SHP77 treated with DMSO at 0.1 percent for 48 hours (cell line): Measurements from ENCODE around the gene RBAK.
"Not testable (repeated sequence)": the region's sequence is repeated elsewhere in the genome, so short reads cannot be mapped to it uniquely, and the experiment has no call there.

ENCODE experiments used
- DNase-seq: peaks from one replicate; lab custom pipeline; 2025; lab: John Stamatoyannopoulos, UW

RBAK gene

GRCh38 chr7:5045558-5046396 lies at the start of gene RBAK:
RBAK (plus strand) TSS chr7:5045860; CDS start chr7:5048077, 2,217 bp downstream.
- peak; percentile 95 for DNase-seq

DNA sequence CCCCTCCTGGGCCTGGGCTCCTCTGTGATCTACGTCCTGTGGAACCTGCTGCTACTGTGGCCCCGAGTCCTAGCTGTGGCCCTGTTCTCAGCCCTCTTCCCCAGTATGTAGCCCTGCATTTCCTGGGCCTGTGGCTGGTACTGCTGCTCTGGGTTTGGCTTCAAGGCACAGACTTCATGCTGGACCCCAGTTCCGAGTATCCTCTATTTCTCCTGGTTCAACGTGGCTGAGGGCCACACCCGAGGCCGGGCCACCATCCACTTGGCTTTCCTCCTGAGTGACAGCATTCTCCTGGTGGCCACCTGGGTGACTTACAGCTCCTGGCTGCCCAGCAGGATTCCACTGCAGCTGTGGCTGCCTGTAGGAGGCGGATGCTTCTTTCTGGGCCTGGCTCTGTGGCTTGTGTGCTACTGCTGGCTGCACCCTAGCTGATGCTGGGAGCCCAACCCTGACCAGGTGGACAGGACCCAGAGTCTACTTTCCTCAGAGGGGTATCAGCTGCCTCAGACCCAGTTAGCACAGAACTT lies 48.9 kb upstream of the RBAK start:
- no peak for DNase-seq

- no peak for DNase-seq
These were observed 47.4 kb upstream of the RBAK start for GRCh38 chr7:4998244-4998643.

DNA sequence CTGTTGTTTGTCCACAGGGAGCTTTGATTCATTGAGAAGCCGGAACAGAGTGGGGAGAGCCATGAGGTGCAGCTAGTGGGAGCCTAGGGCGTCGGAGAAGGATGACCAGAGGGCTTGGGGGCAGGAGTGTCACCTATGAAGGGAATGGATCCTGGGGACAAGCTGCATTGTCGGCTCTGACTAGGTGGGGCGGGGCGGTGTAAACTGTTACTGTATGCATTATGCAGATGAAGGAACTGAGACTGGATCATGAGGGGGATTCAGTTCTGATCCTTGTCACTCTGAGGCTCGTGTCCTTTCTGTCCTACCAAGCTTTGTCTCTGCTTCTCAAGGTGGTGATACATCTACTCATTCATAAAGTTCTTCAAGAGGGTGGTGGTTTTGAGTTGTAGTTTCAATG lies 46.8 kb upstream of the RBAK start:
- DNase-seq: no peak

DNA sequence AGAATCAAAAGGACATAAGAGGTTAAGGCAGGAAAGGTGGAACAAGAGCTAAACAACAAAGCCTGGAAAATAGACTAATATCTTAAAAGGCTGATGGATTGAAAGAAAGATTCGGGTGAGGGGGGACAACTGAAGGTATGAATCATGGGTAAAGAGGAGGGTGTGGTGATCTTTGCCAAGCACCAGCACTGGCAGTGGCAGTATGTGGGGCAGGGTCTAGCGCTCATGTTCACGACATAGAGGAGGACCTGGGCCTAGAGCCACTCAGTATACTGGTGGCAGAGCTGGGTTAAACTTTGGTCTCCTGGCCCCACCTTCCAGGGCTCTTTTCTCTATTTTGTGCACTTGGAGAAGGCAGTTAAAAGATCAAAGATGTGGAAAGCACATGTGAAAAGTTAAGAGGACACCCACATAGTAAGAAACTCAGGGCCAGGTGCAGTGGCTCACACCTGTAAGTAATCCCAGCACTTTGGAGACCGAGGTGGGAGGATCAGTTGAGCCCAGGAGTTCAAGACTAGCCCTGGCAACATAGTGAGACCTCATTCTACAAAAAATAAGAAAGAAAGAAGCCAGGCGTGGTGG lies 46.2 kb upstream of the RBAK start:
- DNase-seq: no peak

DNA sequence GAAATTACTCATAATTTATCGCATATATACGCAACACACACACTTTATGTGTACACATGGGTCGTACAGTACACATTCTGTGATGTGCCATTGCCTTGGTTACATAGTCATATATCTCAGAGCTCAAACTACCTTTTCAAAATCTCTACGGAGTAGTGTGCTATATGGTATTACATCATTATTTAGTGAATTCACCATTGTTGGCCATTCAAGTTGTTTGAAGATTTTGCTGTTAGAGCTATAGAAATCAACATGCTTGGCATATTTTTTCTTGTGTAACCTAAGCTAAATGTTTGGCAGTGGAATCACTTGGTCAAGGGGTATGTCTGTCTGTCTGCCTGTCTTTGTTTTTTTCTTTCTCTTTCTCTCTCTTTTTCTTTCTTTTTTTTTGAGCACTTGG lies 44.7 kb upstream of the RBAK start:
- DNase-seq: no peak

- no peak for DNase-seq
These were observed 43.7 kb upstream of the RBAK start for GRCh38 chr7:5001911-5002310.

DNA sequence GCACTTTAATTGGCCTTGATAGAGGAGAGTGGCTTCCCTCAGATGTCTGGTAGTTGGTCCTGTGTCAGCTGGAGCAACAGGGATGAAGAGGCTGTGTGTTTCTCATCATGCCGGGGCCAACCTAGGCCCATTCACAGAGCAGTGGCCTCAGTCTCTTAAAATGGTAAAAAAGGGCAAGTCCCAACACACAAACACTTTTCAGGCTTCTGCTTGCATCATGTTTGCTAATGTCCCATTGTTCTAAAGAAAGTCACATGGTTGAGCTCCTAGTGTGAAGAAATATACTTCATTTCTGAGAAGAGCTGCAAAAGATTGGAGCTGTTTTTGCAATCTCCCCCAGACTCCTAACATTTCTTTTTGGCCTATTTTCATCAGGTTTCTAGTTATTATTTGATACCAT lies 40.6 kb upstream of the RBAK start:
- DNase-seq: no peak

DNA sequence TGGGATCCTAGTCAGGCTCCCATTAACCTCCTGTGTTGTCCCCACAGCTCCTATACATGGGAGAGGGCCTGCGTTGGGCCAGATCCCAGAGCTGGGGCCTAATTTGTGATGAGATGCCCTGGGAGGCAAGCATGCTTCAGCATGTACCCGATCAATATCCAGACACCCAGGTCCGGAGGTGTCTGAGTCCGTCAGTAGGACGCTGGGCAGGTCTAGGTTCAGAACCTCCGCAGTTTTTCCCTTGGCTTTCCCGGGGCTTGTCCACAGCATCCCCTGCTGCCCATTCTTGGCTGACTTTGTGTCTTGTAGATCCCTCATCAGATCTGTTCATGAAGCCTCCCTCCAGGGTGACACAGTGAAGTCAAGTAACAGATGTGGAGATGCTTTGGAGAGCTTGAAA lies 32.7 kb upstream of the RBAK start:
- no peak for DNase-seq

- not testable (repeated sequence) for DNase-seq
These were observed 29.7 kb upstream of the RBAK start for GRCh38 chr7:5015936-5016335.

DNA sequence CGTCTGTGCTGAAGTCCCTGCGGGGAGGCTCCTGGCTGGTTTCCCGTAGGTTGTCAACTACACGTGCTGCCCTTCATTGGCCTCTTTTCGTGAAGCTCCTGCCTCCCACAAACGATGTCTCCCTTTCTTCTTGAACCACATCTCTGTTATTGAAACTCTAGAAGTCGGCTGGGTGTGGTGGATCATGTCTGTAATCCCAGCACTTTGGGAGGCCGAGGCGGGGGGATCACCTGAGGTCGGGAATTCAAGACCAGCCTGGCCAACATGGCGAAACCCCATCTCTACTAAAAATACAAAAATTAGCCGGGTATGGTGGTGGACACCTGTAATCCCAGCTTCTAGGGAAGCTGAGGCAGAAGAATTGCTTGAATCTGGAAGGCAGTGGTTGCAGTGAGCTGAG lies 28.0 kb upstream of the RBAK start:
- not testable (repeated sequence) for DNase-seq

- DNase-seq: no peak
These were observed 25.6 kb upstream of the RBAK start for GRCh38 chr7:5020098-5020497.

- not testable (repeated sequence) for DNase-seq
These were observed 24.6 kb upstream of the RBAK start for GRCh38 chr7:5020976-5021550.

GRCh38 chr7:5023626-5024025 lies 22.0 kb upstream of the RBAK start:
- DNase-seq: not testable (repeated sequence)

- DNase-seq: not testable (repeated sequence)
These were observed 17.8 kb upstream of the RBAK start for GRCh38 chr7:5027796-5028410.

GRCh38 chr7:5033186-5033585 lies 12.5 kb upstream of the RBAK start:
- not testable (repeated sequence) for DNase-seq

DNA sequence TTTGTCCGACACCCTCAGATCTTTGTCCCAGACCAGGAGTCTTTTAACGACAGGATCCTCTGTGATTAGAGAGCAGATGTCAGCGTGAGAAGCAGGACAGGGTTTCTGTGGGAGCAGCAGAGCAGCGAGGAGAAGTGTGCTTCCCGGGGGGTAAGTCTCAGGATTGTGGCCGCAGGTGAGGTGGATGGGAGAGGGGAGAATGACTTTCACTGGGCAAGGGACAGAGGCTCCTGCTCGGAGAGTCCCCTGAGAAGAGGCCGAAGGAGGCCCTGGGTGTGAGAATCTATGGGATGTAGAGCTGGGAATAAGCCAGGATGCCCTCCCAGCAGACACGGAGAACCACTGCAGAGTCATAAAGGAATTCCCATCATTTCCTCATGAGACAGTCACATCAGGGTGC lies 10.4 kb upstream of the RBAK start:
- DNase-seq: no peak

- no peak for DNase-seq
These were observed 9.2 kb upstream of the RBAK start for GRCh38 chr7:5036446-5036845.

GRCh38 chr7:5041047-5041446 lies 4.6 kb upstream of the RBAK start:
- DNase-seq: no peak

DNA sequence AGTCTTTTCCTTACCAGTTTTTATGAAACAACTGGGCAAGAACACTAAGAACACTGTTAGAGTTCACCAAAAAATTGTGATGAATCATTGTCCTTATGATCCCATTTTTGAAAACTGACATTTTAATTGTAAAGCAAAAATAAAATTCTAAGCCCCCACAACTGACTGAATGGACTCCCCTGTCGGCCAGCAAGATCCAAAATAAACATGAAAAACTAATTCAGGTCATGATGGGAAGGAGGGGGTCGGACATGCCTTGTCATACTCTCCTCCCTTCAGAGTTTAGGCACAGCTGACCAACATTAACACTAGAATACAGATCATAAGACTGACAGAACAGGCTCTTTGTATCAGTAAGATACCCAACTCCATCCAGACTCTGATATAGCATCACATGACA lies 2.0 kb upstream of the RBAK start:
- no peak for DNase-seq

GRCh38 chr7:5046397-5046732 lies 705 bp downstream of the RBAK start:
- not testable (repeated sequence) for DNase-seq

DNA sequence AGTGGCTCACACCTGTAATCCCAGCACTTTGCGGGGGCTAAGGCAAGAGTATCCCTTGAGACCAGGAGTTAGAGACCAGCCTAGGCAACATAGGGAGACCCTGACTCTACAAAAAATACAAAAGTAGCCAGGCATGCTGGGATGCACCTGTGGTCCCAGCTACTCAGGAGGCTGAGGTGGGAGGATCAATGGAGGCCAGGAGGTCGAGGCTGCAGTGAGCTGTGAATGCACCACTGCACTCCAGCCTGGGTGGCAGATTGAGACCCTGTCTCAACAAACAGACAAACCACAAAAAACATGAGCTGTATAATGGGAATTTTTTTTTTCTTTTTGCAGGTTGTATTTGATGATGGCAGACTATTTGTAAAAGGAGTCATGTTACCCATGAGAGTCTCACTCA lies 1.5 kb downstream of the RBAK start:
- not testable (repeated sequence) for DNase-seq

GRCh38 chr7:5050676-5051075 lies 5.0 kb downstream of the RBAK start:
- DNase-seq: no peak
